WTC11 (cell line): ENCODE measurements around the gene DLAT. TPM values are rescaled to one million over a fixed set of nuclear protein-coding genes. Genes with fewer than 3 reads are reported as not detected.

Experiments used
- ATAC-seq: fragments of 200-7000 bp; cut with Tn5 transposase; 2 replicates; pipeline ENCODE4 v1.10.0; 2021; ENCODE audit warnings: mild to moderate bottlenecking, moderate library complexity
- CTCF ChIA-PET: fragments of 300-600 bp; sonication (Branson Sonifier 250); formaldehyde crosslinking; loops from one replicate; lab custom pipeline; 2021; ENCODE audit warnings: antibody characterized with exemption; lab: Charles Lee
- POLR2A ChIA-PET: fragments of 350-600 bp; sonication (Branson Sonifier 250); formaldehyde crosslinking; loops from one replicate; lab custom pipeline; 2021; ENCODE audit warnings: antibody characterized with exemption; lab: Charles Lee
- DNase-seq: peaks from one replicate; pipeline ENCODE4 v3.0.0; 2021; ENCODE audit warnings: low spot score
- H3K27ac Mint-ChIP-seq: 2 replicates; pipeline ENCODE4 v1.8.0; 2021; ENCODE audit warnings: mixed read lengths
- H3K27me3 Mint-ChIP-seq: 2 replicates; pipeline ENCODE4 v1.8.0; 2021; ENCODE audit warnings: low read depth, mild to moderate bottlenecking, moderate library complexity, mixed read lengths
- H3K36me3 Mint-ChIP-seq: 2 replicates; pipeline ENCODE4 v1.8.0; 2021; ENCODE audit warnings: mixed read lengths
- H3K4me1 Mint-ChIP-seq: 2 replicates; pipeline ENCODE4 v1.8.0; 2022; ENCODE audit warnings: mixed read lengths
- H3K4me3 Mint-ChIP-seq: 2 replicates; pipeline ENCODE4 v1.8.0; 2021; ENCODE audit warnings: mild to moderate bottlenecking, moderate library complexity, mixed read lengths
- H3K9me3 Mint-ChIP-seq: 2 replicates; pipeline ENCODE4 v1.8.0; 2021; ENCODE audit warnings: mixed read lengths
- AR ChIP-seq: fragments of 250-450 bp; sonication (Bioruptor Pico); IDR thresholded peaks from 2 replicates; pipeline ENCODE4 v1.9.0; 2021; ENCODE audit warnings: mild to moderate bottlenecking
- ARID4B ChIP-seq: sonication (generic); formaldehyde crosslinking; IDR thresholded peaks from 2 replicates; pipeline ENCODE4 v1.8.0; 2023; ENCODE audit warnings: missing genetic modification reagents, mild to moderate bottlenecking, borderline replicate concordance
- ATF1 ChIP-seq: sonication (generic); formaldehyde crosslinking; IDR thresholded peaks from 2 replicates; pipeline ENCODE4 v1.8.1; 2023; ENCODE audit warnings: mild to moderate bottlenecking, moderate library complexity, missing genetic modification reagents
- IRF1 ChIP-seq: sonication (generic); formaldehyde crosslinking; IDR thresholded peaks from 2 replicates; pipeline ENCODE4 v1.8.0; 2023; ENCODE audit warnings: missing genetic modification reagents
- JUN ChIP-seq: sonication (generic); formaldehyde crosslinking; IDR thresholded peaks from 2 replicates; pipeline ENCODE4 v1.8.0; 2023; ENCODE audit warnings: mild to moderate bottlenecking, missing genetic modification reagents
- MLX ChIP-seq: sonication (generic); formaldehyde crosslinking; IDR thresholded peaks from 2 replicates; pipeline ENCODE4 v1.8.1; 2023; ENCODE audit warnings: mild to moderate bottlenecking, missing genetic modification reagents, moderate library complexity
- MYBL2 ChIP-seq: sonication (generic); formaldehyde crosslinking; IDR thresholded peaks from 2 replicates; pipeline ENCODE4 v1.8.1; 2023; ENCODE audit warnings: mild to moderate bottlenecking, moderate library complexity, missing genetic modification reagents
- NFE2L1 ChIP-seq: sonication (generic); formaldehyde crosslinking; IDR thresholded peaks from 2 replicates; pipeline ENCODE4 v1.8.1; 2023; ENCODE audit warnings: missing genetic modification reagents
- NR2C2 ChIP-seq: sonication (generic); formaldehyde crosslinking; IDR thresholded peaks from 2 replicates; pipeline ENCODE4 v1.8.0; 2022; ENCODE audit warnings: mild to moderate bottlenecking, missing genetic modification reagents
- SP1 ChIP-seq: sonication (generic); formaldehyde crosslinking; conservative IDR thresholded peaks from 2 replicates; pipeline ENCODE4 v1.8.1; 2022; ENCODE audit warnings: missing genetic modification reagents
- ZNF138 ChIP-seq: sonication (generic); formaldehyde crosslinking; conservative IDR thresholded peaks from 2 replicates; pipeline ENCODE4 v1.8.1; 2022; ENCODE audit warnings: mild to moderate bottlenecking, moderate library complexity, missing genetic modification reagents
- ZNF317 ChIP-seq: sonication (generic); formaldehyde crosslinking; IDR thresholded peaks from 2 replicates; pipeline ENCODE4 v1.8.1; 2023; ENCODE audit warnings: low read depth, mild to moderate bottlenecking, moderate library complexity, missing genetic modification reagents, borderline replicate concordance
- ZNF416 ChIP-seq: fragments of 250-450 bp; sonication (Bioruptor Pico); IDR thresholded peaks from 2 replicates; pipeline ENCODE4 v1.9.0; 2021; ENCODE audit warnings: mild to moderate bottlenecking, inconsistent platforms
- ZNF532 ChIP-seq: fragments of 250-450 bp; sonication (Bioruptor Pico); IDR thresholded peaks from 2 replicates; pipeline ENCODE4 v1.9.0; 2021; ENCODE audit warnings: mild to moderate bottlenecking, borderline replicate concordance
- ZSCAN18 ChIP-seq: fragments of 250-450 bp; sonication (Bioruptor Pico); IDR thresholded peaks from 2 replicates; pipeline ENCODE4 v2.1.2; 2022; ENCODE audit warnings: mild to moderate bottlenecking, moderate library complexity
- total RNA-seq: library from RNA; stranded (reverse); gene quantifications from 3 replicates; pipeline ENCODE4 v1.2.3, GENCODE V29; 2021

The DLAT gene
- total RNA-seq, 1 experiment from 2014 or later: 60.4 TPM

- peaks cover 8% of the 10 kb centered on the region for H3K36me3 Mint-ChIP-seq
- no peaks in the 10 kb centered on the region for H3K4me1 Mint-ChIP-seq
- H3K27me3 Mint-ChIP-seq: peaks cover 25% of the 10 kb centered on the region
- CTCF ChIA-PET: no interaction called here
- no peak for ATAC-seq
- DNase-seq: no peak
- peaks cover 34% of the 10 kb centered on the region for H3K9me3 Mint-ChIP-seq
- TF ChIP-seq ZNF138 (CRISPR knock-in tag): no peak
- TF ChIP-seq ATF1 (CRISPR knock-in tag): no peak
- no peak for TF ChIP-seq NFE2L1 (CRISPR knock-in tag)
- no peak for TF ChIP-seq AR (CRISPR knock-in tag)
- TF ChIP-seq MYBL2 (CRISPR knock-in tag): no peak
- TF ChIP-seq ZSCAN18: no peak
- no peak for TF ChIP-seq ARID4B
- no peak for TF ChIP-seq JUN (CRISPR knock-in tag)
- TF ChIP-seq SP1 (CRISPR knock-in tag): no peak
- no peak for TF ChIP-seq ZNF532
- TF ChIP-seq NR2C2 (CRISPR knock-in tag): no peak
- no peak for TF ChIP-seq ZNF317 (CRISPR knock-in tag)
- TF ChIP-seq MLX (CRISPR knock-in tag): no peak
- TF ChIP-seq ZNF416 (CRISPR knock-in tag): no peak
- no peak for TF ChIP-seq IRF1
- POLR2A ChIA-PET: no interaction called here
- H3K27ac Mint-ChIP-seq: no peak overlapping the region
- H3K4me3 Mint-ChIP-seq: no peak overlapping the region
Observed at GRCh38 chr11:112012874-112013273, 12.3 kb upstream of the DLAT start.
